Measurements from ENCODE around the gene FDXR.
A peak's percentile ranks its signal among the peaks of the same experiment; 100 is the strongest.

FDXR gene

DNA sequence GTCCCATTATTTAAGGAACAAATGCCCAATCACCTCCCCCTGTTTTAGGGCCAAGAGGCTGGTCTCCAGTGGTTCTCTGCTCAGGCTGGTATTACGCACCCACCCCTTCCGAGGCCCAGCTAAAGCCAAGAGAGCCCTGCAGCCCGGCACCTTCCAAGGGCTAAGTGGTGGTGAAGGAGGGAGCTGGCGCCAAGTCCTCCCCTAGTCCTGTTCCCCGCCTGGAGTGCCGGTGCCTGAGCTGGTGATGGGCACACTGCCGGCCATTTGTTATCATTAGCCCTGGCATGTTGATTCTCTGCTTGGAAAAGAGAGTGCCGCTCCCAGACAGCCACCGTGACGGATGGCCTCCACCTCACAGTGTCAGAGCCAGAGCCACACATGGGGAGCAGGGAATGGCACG is 45.0 kb downstream of the FDXR start:
- no peak overlapping the region for H3K4me3 ChIP-seq (ENCODE audit: low read length)
- no peak overlapping the region for H3K27ac ChIP-seq (ENCODE audit: low read depth, low read length)
- no peak overlapping the region for H3K9ac ChIP-seq (ENCODE audit: low read length)
- no peaks in the 10 kb centered on the region for H3K36me3 ChIP-seq (ENCODE audit: control insufficient read depth, insufficient read depth, low read length)
- H3K27me3 ChIP-seq (ENCODE audit: control insufficient read depth, insufficient read depth, low read length) = no peaks in the 10 kb centered on the region
- peaks cover 3% of the 10 kb centered on the region for H3K4me1 ChIP-seq (ENCODE audit: control insufficient read depth, insufficient read depth, low read length)

DNA sequence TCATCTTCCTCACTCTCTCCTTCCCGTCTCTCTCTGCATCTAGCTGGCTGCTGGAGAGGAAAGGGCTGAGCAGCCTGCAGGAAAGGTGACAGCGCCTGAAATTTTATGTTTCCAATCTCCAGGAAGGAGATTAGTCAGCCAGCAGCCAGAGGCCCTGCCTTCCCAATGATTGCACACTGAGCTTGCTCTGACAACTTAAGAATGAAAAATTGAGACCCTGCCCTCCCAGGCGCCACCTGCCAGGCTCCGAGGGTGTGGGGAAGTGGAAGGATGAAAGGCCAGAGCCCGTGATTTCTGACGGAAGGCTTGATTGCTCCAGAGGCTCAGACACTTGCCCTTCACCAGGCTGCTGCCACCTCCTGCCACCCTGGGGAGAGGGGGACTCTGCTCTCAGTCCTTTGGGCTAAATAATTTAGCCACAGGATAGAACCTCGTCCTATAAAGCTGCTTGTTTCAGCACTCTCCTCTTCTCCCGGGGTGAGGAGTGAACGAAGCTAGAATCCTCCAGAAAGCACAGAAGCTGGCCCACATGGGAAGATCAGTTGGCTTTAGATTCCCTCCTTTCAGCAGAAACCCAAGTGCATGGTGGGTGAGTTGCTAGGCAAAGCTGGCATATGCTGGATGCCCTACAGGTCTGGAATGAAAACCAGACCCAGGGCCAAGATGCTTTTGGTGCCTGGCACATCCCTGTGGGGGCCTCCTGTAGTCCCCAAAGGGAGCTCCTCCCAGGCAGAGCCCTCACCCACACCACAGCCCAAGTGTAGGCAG is 46.7 kb downstream of the FDXR start:
- H3K4me1 ChIP-seq (ENCODE audit: control insufficient read depth, insufficient read depth, low read length) = peaks cover 3% of the 10 kb centered on the region
- no peaks in the 10 kb centered on the region for H3K36me3 ChIP-seq (ENCODE audit: control insufficient read depth, insufficient read depth, low read length)
- H3K4me3 ChIP-seq (ENCODE audit: low read length) = no peak overlapping the region
- H3K9ac ChIP-seq (ENCODE audit: low read length) = no peak overlapping the region
- H3K27me3 ChIP-seq (ENCODE audit: control insufficient read depth, insufficient read depth, low read length) = no peaks in the 10 kb centered on the region
- no peak overlapping the region for H3K27ac ChIP-seq (ENCODE audit: low read depth, low read length)

DNA sequence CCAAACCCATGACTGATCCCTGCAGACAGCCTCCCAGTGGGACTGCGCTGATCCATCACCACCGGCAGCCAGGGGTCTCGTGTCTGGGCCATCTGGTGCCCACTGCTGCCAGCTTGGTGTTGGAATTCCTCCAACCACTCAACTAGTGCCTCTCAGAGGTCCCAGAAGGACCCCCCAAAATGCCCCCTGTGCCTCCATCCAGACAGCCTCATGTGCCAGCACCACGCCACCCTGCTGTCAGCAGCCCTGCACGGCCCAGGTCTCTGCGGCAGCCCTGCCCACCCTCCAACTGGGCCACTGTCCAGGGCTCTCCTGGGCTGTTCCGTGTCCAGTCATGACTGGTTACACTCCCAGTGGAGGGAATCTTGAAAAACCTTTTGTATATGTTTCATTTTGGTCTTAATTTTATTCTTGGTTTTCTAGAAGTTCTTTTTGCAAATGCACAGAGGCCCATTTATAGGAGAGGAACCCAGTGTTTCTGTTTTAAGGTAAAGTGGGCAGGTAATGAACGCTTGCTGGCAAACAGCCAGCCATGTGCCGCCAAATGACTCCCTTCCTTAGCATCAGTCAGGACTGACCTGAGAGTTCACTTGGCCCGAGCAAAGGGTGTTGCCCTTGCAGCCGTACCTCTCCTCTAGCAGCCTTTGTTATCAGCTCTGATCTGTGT is 47.7 kb downstream of the FDXR start:
- no peak overlapping the region for H3K27ac ChIP-seq (ENCODE audit: low read depth, low read length)
- no peaks in the 10 kb centered on the region for H3K36me3 ChIP-seq (ENCODE audit: control insufficient read depth, insufficient read depth, low read length)
- H3K9ac ChIP-seq (ENCODE audit: low read length) = no peak overlapping the region
- peaks cover 3% of the 10 kb centered on the region for H3K4me1 ChIP-seq (ENCODE audit: control insufficient read depth, insufficient read depth, low read length)
- no peak overlapping the region for H3K4me3 ChIP-seq (ENCODE audit: low read length)
- H3K27me3 ChIP-seq (ENCODE audit: control insufficient read depth, insufficient read depth, low read length) = no peaks in the 10 kb centered on the region

DNA sequence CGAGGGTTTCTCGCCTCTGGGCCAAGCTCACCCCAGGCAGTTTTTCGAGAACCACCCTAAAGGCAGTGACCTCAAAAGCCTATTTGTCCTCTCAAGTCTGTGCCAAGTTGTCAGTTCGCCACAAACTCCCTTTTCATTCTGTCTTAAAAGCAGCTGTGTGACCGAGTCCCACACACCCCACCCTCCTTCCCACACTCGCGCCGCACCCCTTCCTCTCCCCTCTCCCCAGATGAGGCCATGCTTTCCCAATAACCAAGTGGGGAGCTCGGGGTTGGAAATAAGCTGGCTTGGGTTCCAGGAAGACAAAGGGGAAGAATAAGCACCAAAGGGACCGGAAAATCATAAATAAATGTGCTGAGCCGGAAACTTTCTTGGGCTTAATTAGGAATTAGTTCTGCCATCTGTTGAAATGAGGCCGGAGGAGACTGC is 49.8 kb downstream of the FDXR start:
- H3K9ac ChIP-seq (ENCODE audit: low read length) = no peak overlapping the region
- H3K4me1 ChIP-seq (ENCODE audit: control insufficient read depth, insufficient read depth, low read length) = peaks cover 3% of the 10 kb centered on the region
- peak overlapping the region; percentile 14 for H3K27ac ChIP-seq (ENCODE audit: low read depth, low read length)
- H3K4me3 ChIP-seq (ENCODE audit: low read length) = no peak overlapping the region
- H3K27me3 ChIP-seq (ENCODE audit: control insufficient read depth, insufficient read depth, low read length) = no peaks in the 10 kb centered on the region
- no peaks in the 10 kb centered on the region for H3K36me3 ChIP-seq (ENCODE audit: control insufficient read depth, insufficient read depth, low read length)

DNA sequence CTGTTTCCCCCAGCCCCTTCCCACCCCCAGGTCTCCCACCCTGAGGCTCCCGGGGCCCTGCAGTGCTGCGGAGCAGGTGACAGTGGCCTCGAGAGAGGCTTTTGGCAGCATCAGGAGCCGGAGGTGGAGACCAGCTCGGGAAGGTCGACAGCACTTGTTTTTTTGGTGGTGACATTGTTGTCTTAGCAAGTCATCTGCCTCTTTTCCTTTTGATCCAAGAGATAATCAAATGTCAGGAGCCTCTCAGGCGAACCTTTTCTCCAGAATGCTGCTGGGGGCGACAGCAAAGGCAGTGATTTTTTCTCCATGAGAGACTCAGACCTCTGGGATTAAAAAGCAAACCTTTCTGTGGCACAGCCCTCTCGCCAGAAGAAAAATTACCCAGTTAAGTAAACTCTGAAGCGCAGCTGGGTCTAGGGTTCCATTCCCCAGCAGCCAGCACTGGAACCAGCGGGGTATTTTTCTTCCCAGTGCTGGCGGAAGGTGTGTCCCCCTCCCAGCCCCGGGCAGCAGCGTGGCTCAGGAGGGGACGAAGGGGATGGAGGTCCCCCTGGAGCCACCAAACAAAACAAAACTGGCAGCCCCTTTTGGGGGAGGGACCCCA is 50.4 kb downstream of the FDXR start:
- no peak overlapping the region for H3K27ac ChIP-seq (ENCODE audit: low read depth, low read length)
- no peak overlapping the region for H3K9ac ChIP-seq (ENCODE audit: low read length)
- no peak overlapping the region for H3K4me3 ChIP-seq (ENCODE audit: low read length)
- H3K4me1 ChIP-seq (ENCODE audit: control insufficient read depth, insufficient read depth, low read length) = peaks cover 3% of the 10 kb centered on the region
- no peaks in the 10 kb centered on the region for H3K36me3 ChIP-seq (ENCODE audit: control insufficient read depth, insufficient read depth, low read length)
- H3K27me3 ChIP-seq (ENCODE audit: control insufficient read depth, insufficient read depth, low read length) = no peaks in the 10 kb centered on the region

DNA sequence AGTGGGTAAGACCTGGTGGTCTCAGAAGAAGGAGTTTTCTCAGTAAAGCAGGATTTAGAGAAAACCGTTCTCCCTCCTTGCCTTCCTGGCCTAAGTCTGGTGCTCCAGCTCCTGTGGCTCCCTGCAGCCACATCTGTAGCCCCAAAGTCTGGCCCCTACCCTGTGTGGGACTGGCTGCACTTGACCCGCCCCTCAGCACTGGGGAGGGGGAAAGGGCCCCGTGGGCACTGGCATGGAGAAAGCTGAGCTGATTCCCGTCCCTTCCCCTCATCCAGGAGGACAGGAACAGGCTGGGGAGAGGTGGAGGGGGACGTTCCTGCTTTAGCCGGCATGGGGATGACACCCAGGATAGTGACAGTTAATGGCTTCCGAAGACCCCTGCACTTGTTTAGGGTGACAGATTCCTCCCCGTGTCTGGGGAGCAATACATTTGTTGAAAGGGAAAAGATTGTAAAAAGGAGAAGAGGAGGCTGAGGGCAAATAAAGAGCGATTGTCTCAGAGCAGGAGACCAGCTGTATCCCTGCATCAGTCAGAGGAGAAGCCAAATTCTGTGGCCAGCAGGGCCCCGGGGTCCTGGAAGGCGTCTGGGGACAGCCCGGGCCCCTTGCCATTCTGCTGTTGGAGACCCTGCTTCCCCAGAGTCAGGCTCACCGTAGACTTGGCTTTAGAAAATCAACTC is 51.0 kb downstream of the FDXR start:
- no peak overlapping the region for H3K9ac ChIP-seq (ENCODE audit: low read length)
- no peaks in the 10 kb centered on the region for H3K36me3 ChIP-seq (ENCODE audit: control insufficient read depth, insufficient read depth, low read length)
- H3K27ac ChIP-seq (ENCODE audit: low read depth, low read length) = no peak overlapping the region
- H3K27me3 ChIP-seq (ENCODE audit: control insufficient read depth, insufficient read depth, low read length) = no peaks in the 10 kb centered on the region
- peaks cover 3% of the 10 kb centered on the region for H3K4me1 ChIP-seq (ENCODE audit: control insufficient read depth, insufficient read depth, low read length)
- H3K4me3 ChIP-seq (ENCODE audit: low read length) = no peak overlapping the region

DNA sequence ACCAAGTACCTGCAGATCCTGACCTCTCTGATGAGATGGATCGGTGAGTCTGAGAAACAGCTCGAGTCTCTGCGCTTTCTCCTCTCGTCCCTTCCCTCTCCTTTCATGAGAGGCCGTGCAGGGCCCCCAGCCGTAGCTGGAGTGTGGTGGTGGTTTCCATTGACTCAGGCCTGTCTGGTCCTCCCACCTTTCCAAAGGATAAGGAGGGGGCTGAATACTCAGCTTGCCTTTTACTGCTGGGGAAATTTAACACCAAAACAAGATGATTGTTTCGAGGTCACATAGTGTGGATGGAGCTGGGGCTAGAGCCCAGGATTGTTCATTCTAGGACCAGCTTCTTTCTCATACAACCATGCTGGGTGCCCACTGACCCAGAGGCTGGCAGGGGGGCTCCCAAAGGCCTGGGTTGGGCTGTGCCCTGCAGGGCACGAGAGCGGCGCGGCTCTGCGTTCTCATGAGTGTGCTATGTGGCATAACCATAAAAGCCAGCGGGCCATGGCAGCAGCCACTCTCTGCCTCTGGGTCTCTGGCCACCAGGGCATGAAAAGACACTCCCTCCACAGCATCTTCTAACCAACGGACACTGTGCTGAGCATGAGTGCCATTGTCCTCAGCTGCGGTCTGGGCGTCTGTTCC is 52.9 kb downstream of the FDXR start:
- Histone ChIP-seq H3K27ac (ENCODE audit: low read depth, low read length) (no peak overlapping the region), H3K4me3 (ENCODE audit: low read length) (no peak overlapping the region), H3K4me1 (ENCODE audit: control insufficient read depth, insufficient read depth, low read length) (peaks cover 3% of the 10 kb centered on the region), H3K27me3 (ENCODE audit: control insufficient read depth, insufficient read depth, low read length) (no peaks in the 10 kb centered on the region), H3K9ac (ENCODE audit: low read length) (no peak overlapping the region), H3K36me3 (ENCODE audit: control insufficient read depth, insufficient read depth, low read length) (no peaks in the 10 kb centered on the region)

DNA sequence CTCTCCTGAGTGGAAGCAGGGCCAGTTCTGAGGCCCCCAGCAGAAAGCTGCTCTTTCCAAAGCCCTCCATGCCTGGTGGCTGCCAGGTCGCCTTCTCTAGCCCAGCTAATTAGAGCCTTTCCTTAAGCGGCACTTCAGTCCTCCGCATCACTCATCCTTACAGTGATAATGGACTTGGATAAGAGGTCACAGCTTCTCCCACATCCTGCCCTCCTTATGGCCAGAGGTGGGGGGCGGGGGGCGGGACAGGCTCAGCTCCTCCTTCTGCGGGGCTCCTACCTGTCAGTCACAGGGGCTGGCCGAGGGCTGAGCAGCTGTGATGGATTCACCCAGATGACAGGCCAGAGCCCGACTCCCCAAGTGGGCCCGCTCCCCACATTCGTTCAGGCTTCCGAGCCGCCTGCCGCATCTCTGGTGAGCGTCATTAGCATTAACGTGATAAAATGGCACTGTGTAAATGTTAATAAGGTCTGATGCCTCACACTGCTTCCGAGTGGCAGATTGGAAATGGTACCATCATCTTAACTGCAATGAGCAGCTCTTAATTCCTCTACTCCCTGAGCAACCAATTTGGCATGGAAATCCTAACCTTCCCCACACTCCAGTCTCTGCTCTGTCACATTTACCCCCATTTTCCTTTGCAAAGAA is 54.4 kb downstream of the FDXR start:
- Histone ChIP-seq H3K9ac (ENCODE audit: low read length) (no peak overlapping the region), H3K36me3 (ENCODE audit: control insufficient read depth, insufficient read depth, low read length) (no peaks in the 10 kb centered on the region), H3K4me1 (ENCODE audit: control insufficient read depth, insufficient read depth, low read length) (peaks cover 2% of the 10 kb centered on the region), H3K27ac (ENCODE audit: low read depth, low read length) (no peak overlapping the region), H3K27me3 (ENCODE audit: control insufficient read depth, insufficient read depth, low read length) (no peaks in the 10 kb centered on the region), H3K4me3 (ENCODE audit: low read length) (no peak overlapping the region)

DNA sequence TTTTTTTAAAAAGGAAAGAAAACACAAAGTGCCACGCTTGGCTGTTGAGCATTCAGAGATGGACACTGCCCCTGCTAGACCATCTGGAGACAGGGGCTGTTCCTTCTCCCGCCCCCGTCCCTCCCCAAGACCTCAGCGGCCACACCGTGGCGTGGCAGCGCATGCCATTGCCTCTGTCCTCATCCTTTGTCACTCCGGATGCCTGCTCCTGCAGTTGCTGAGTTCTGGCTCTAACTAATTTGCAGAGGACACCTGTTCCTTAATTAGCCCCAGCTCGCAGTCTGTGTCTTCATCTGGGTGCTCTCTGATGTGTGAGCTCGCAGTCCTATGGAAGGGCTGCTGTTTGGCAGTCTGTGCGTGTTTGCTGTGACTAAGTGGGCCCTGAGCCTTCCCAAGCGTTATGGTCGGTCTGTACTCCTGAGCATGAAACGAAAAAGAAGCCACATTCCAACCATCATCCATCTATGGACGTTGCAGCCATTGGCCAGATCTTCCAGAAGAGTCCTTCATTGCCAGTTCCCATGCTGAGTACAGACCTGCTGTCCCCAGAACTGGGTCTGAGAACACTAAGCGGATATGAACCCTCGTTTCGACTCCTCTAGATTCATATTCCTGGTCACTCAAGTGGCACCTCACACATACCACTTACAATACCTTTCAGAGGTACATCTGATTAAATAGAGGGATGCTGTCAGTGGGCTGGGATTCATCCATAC is 55.7 kb downstream of the FDXR start:
- Histone ChIP-seq H3K9ac (ENCODE audit: low read length) (no peak overlapping the region), H3K27me3 (ENCODE audit: control insufficient read depth, insufficient read depth, low read length) (no peaks in the 10 kb centered on the region), H3K4me1 (ENCODE audit: control insufficient read depth, insufficient read depth, low read length) (peaks cover 3% of the 10 kb centered on the region), H3K27ac (ENCODE audit: low read depth, low read length) (no peak overlapping the region), H3K36me3 (ENCODE audit: control insufficient read depth, insufficient read depth, low read length) (no peaks in the 10 kb centered on the region), H3K4me3 (ENCODE audit: low read length) (no peak overlapping the region)

DNA sequence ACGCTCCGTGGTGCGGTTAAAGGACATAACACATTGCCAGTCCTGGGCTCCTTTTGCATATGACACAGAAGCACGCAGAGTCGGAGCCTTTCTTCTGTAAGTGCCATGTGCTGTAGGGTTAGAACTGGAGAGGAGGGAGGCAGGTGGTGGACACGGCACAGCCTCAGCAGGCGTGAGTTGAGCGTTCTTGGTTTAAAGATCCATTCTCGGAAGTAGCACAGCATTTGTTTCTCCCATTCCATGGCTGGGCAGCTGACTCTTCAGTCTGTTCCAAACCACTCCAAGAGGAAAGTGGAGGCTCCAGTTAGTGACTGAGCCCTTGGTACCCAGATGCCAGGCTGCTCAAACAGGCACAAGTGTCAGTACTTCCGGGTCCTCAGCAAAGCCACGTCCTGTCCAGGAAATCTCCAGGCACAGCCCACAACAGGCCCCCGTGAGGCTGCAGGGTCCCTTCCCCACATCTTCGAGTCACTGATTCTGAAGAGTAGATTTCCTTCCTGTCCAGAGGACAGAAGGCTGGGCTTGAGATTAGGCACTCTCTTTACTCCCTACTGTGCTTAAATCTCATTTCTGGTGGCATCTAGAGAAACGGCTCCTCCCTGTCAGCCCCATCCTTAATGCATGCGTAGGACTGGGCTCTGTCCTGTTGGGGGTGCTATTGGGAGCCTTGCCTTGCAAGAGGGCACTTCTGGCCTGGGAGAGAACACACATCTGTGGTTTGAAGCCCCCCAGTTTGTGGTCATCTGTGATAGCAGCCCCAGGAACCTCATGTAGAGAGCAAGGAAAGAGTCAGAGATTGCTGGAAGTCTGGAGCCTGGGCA is 57.0 kb downstream of the FDXR start:
- no peak overlapping the region for H3K4me3 ChIP-seq (ENCODE audit: low read length)
- no peak overlapping the region for H3K9ac ChIP-seq (ENCODE audit: low read length)
- no peaks in the 10 kb centered on the region for H3K36me3 ChIP-seq (ENCODE audit: control insufficient read depth, insufficient read depth, low read length)
- H3K27ac ChIP-seq (ENCODE audit: low read depth, low read length) = no peak overlapping the region
- H3K27me3 ChIP-seq (ENCODE audit: control insufficient read depth, insufficient read depth, low read length) = no peaks in the 10 kb centered on the region
- peaks cover 3% of the 10 kb centered on the region for H3K4me1 ChIP-seq (ENCODE audit: control insufficient read depth, insufficient read depth, low read length)

DNA sequence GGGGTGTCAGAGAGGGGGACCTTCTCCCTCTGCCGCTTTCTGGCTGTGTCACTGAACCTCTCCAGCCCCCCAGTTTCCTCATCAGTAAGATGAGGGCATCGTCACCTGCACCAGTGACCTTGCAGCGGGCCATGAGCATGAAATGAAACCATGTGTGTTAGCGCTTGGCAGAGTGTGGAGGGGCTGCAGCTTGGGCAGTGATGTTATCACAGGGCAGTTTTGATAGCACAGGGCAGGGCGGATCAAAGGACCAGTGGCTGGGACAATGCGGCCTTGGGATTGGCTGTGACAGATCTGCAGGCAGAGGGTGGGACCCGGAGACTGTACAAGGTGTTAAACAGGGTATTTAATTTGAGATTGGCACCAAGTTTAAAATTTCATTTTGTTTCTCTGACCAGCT is 57.7 kb downstream of the FDXR start:
- Histone ChIP-seq H3K4me3 (ENCODE audit: low read length) (no peak overlapping the region), H3K4me1 (ENCODE audit: control insufficient read depth, insufficient read depth, low read length) (peaks cover 3% of the 10 kb centered on the region), H3K27ac (ENCODE audit: low read depth, low read length) (no peak overlapping the region), H3K36me3 (ENCODE audit: control insufficient read depth, insufficient read depth, low read length) (no peaks in the 10 kb centered on the region), H3K27me3 (ENCODE audit: control insufficient read depth, insufficient read depth, low read length) (no peaks in the 10 kb centered on the region), H3K9ac (ENCODE audit: low read length) (no peak overlapping the region)

Measured in rectal smooth muscle tissue (tissue), 1 donor.